Spleen (tissue), 11 donors: ENCODE data around the gene ERFE. TPM values are rescaled to one million over a fixed set of nuclear protein-coding genes. Genes with fewer than 3 reads are reported as not detected.

Experiments
- DNase-seq: peaks from one replicate; pipeline ENCODE4 v3.0.0-alpha.2; 2020
- H3K27ac ChIP-seq, 8 donors: fragments of 200-600 bp; sonication (generic) in 7 of 8; 1 replicate in 4 of 8; 2 replicates in 4 of 8; pipeline versions ENCODE4 v1.5.0 to v1.8.0; 2016 to 2021; ENCODE audit warnings: inconsistent platforms in 4 of 8, mild to moderate bottlenecking in 4 of 8, moderate library complexity in 1 of 8
- H3K27me3 ChIP-seq, 7 donors: fragments of 200-600 bp; sonication (generic) in 6 of 7; replicated peaks in 1 of 7; 1 replicate in 4 of 7; 2 replicates in 3 of 7; pipeline versions ENCODE4 v1.5.0 to v1.8.0; 2016 to 2021; ENCODE audit warnings: inconsistent platforms in 3 of 7, mild to moderate bottlenecking in 1 of 7
- H3K36me3 ChIP-seq, 6 donors: fragments of 200-600 bp; sonication (generic) in 5 of 6; 1 replicate in 4 of 6; 2 replicates in 2 of 6; pipeline versions ENCODE4 v1.5.0 to v1.8.0; 2016 to 2021; ENCODE audit warnings: inconsistent platforms in 2 of 6
- H3K4me1 ChIP-seq, 6 donors: fragments of 200-600 bp; sonication (generic) in 5 of 6; 1 replicate in 3 of 6; 2 replicates in 3 of 6; pipeline versions ENCODE4 v1.5.0 to v1.8.0; 2016 to 2021; ENCODE audit warnings: inconsistent platforms in 3 of 6
- H3K4me3 ChIP-seq, 8 donors: fragments of 200-600 bp; sonication (generic) in 7 of 8; 1 replicate in 4 of 8; 2 replicates in 4 of 8; pipeline versions ENCODE4 v1.5.0 to v1.8.0; 2016 to 2021; ENCODE audit warnings: inconsistent platforms in 4 of 8, mild to moderate bottlenecking in 4 of 8, moderate library complexity in 2 of 8
- H3K9me3 ChIP-seq, 8 donors: fragments of 200-600 bp; sonication (generic) in 7 of 8; 1 replicate in 4 of 8; 2 replicates in 4 of 8; pipeline versions ENCODE4 v1.5.0 to v1.8.0; 2016 to 2021; ENCODE audit warnings: inconsistent platforms in 4 of 8
- POLR2A ChIP-seq, 3 donors: fragments of 450-650 bp; IDR thresholded peaks; one replicate each; pipeline ENCODE4 v1.5.1; 2017; ENCODE audit warnings: antibody characterized with exemption in 3 of 3, mild to moderate bottlenecking in 1 of 3
- POLR2AphosphoS5 ChIP-seq, 3 donors: sonication (generic); formaldehyde crosslinking; IDR thresholded peaks; one replicate each; pipeline ENCODE4 v1.5.1; 2017; ENCODE audit warnings: antibody characterized with exemption in 3 of 3
- WGBS, 5 donors: extraction: QIAGEN DNeasy Blood & Tissue Kit in 3 of 5; methylation state at CpG; one replicate each; pipeline versions ENCODE4 v1.1.5 to v1.1.7; 2013 to 2018; 5-methylcytosine and 5-hydroxymethylcytosine counted together
- intact Hi-C: fragments of 100-400 bp; cut with DNase I; formaldehyde crosslinking; loops from one replicate; pipeline ENCODE4 v1.15.0; 2023; ENCODE audit warnings: low total_unique reads
- polyA plus RNA-seq, 3 donors: library from polyadenylated mRNA; stranded (reverse); fragments of 200-250 nt; gene quantifications; one replicate each; pipeline ENCODE4 v1.2.1, GENCODE V29; 2013
- total RNA-seq, 7 donors: library from RNA; depleted of rRNA in 3 of 7; stranded (reverse); fragments of >200 nt in 3 of 7; fragmentation: NEBNext Ultra II Directional in 4 of 7; extraction: Animal tissue kit (Norgen Biotek cat#: 25700) in 4 of 7; gene quantifications; one replicate each; pipeline versions ENCODE4 v1.1.0 to v1.2.1, GENCODE V29; 2016 to 2021
- TF ChIP-seq, protein P1 (sequence below), 11 experiments: fragments of 200-600 bp in 7 of 11; fragments of 450-650 bp in 4 of 11; sonication (generic) in 4 of 11; IDR thresholded peaks in 8 of 11; conservative IDR thresholded peaks in 3 of 11; 1 replicate in 7 of 11; 2 replicates in 4 of 11; pipeline versions ENCODE4 v1.4.0 to v1.8.0; 2016 to 2021; ENCODE audit warnings: antibody characterized with exemption in 11 of 11, inconsistent platforms in 4 of 11, mild to moderate bottlenecking in 1 of 11
- donor health status: healthy with polysubstance abuse.
- donor health status: DM: no; HTN: no; CAD: no; lungs with moderate emphysema.
- donor health status: DM: no; HTN: no; CAD: no.
- donor health status: Bipolar disorder and iron deficiency.
- donor health status: healthy.
- donor health status: DM: no; HTN: no; CAD: no.
- donor health status: DM: yes; HTN: yes; CAD: no.

The ERFE gene
- total and polyA plus RNA-seq, 10 donors, result 0.06 to 11.0 (median 1.2) TPM

DNA sequence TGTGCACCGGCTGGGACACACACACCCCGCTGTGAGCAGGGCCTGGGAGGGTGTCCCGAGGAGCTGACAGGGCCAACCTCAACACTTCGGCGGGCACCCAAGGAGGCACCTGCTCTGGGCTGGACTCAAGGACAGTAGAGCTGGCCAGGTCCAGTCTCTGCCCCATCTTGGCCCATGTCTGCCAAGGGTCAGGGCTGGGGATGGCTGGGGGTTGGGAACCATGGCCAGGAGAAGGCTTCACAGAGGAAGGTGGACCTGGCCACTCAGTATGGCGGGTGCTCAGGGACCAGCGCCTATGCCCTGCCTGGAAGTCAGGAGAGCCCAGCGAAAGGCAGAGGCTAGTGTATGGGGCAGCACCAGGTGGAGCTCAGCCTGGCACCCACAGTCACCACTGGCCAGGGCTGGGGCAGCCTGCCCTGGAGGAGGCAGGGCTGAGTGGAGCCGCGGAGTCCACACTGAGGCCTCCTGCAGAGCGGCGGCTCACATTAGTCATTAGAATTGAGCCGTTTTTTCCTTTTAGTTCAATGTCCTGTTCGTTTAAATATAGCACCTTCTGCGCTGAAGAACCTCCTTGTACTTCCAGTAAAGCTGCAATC lies 4.2 kb downstream of the ERFE start:
- peaks cover 0 to 16% (median 10%) of the 10 kb centered on the region in 6 donors for H3K36me3 ChIP-seq
- no peak for TF ChIP-seq POLR2A (IDR thresholded peaks at IDR 0.05)
- TF ChIP-seq POLR2AphosphoS5 (IDR thresholded peaks at IDR 0.05), result no peak
- TF ChIP-seq, protein P1, sequence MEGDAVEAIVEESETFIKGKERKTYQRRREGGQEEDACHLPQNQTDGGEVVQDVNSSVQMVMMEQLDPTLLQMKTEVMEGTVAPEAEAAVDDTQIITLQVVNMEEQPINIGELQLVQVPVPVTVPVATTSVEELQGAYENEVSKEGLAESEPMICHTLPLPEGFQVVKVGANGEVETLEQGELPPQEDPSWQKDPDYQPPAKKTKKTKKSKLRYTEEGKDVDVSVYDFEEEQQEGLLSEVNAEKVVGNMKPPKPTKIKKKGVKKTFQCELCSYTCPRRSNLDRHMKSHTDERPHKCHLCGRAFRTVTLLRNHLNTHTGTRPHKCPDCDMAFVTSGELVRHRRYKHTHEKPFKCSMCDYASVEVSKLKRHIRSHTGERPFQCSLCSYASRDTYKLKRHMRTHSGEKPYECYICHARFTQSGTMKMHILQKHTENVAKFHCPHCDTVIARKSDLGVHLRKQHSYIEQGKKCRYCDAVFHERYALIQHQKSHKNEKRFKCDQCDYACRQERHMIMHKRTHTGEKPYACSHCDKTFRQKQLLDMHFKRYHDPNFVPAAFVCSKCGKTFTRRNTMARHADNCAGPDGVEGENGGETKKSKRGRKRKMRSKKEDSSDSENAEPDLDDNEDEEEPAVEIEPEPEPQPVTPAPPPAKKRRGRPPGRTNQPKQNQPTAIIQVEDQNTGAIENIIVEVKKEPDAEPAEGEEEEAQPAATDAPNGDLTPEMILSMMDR (IDR thresholded peaks at IDR 0.05 in 8 of 11, conservative IDR thresholded peaks at IDR 0.05 in 3 of 11), result no peak
- H3K4me3 ChIP-seq, result no peak overlapping the region
- no peaks in the 10 kb centered on the region for H3K9me3 ChIP-seq
- H3K27me3 ChIP-seq, result peaks cover 0 to 74% (median 34%) of the 10 kb centered on the region in 7 donors
- WGBS, 5 donors, result 49 to 77% (median 69%) methylated on average over 7 to 15 of the region's 15 CpGs
- no peak for DNase-seq
- intact Hi-C loops, result no loop called here
- H3K27ac ChIP-seq, result no peak overlapping the region
- H3K4me1 ChIP-seq, result peaks cover 0 to 46% (median 35%) of the 10 kb centered on the region in 6 donors

- H3K27me3 ChIP-seq, result peaks cover 0 to 67% (median 34%) of the 10 kb centered on the region in 7 donors
- DNase-seq, result peak; percentile 69
These were observed 4.9 kb downstream of the ERFE start for GRCh38 chr2:238163481-238164198.

DNA sequence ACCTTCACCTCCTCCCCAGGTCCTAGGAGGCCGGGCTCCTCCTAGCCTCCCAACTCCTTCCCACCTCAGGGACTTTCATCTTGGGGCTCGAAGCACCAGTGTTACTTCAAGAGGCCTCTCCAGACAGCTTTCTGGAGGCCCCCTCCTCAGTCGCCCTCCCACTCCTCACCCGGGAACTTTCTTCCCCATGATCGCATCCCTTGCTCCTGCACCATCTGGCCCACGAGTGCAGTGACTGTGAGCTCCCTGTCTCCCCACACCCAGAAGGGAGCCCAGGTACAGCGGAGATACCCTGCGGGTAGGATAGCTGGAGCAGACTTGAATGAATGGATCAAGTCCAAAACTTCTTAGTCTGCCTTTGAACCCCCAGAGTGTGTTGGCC lies 6.1 kb downstream of the ERFE start:
- Histone ChIP-seq H3K9me3 (no peaks in the 10 kb centered on the region), H3K27me3 (peaks cover 0 to 55% (median 25%) of the 10 kb centered on the region in 7 donors), H3K36me3 (peaks cover 0 to 36% (median 28%) of the 10 kb centered on the region in 6 donors), H3K27ac (no peak overlapping the region), H3K4me3 (no peak overlapping the region), H3K4me1 (peaks cover 0 to 30% (median 22%) of the 10 kb centered on the region in 6 donors)
- TF ChIP-seq, protein P1 (IDR thresholded peaks at IDR 0.05 in 8 of 11, conservative IDR thresholded peaks at IDR 0.05 in 3 of 11), result no peak
- no peak for TF ChIP-seq POLR2A (IDR thresholded peaks at IDR 0.05)
- no peak for TF ChIP-seq POLR2AphosphoS5 (IDR thresholded peaks at IDR 0.05)
- peak; percentile 41 for DNase-seq
- WGBS, 5 donors, result 85 to 94% (median 92%) methylated on average over 8 of the region's 8 CpGs
- intact Hi-C loops, result no loop called here

More at GRCh38 chr2:238163481-238164198, 4.9 kb downstream of the ERFE start:
- no peak for TF ChIP-seq POLR2AphosphoS5 (IDR thresholded peaks at IDR 0.05)
- TF ChIP-seq POLR2A (IDR thresholded peaks at IDR 0.05), result no peak
- TF ChIP-seq, protein P1 (IDR thresholded peaks at IDR 0.05 in 8 of 11, conservative IDR thresholded peaks at IDR 0.05 in 3 of 11), result no peak
- 1 to 5% (median 4%) methylated on average over 49 to 95 of the region's 95 CpGs for WGBS, 5 donors
- Histone ChIP-seq H3K4me3 (peak overlapping the region in 2 of 8 donors; percentile 6 to 39), H3K9me3 (no peaks in the 10 kb centered on the region), H3K36me3 (peaks cover 0 to 23% (median 17%) of the 10 kb centered on the region in 6 donors), H3K4me1 (peaks cover 0 to 40% (median 32%) of the 10 kb centered on the region in 6 donors), H3K27ac (no peak overlapping the region)
- intact Hi-C loops, result no loop called here
